Adipocyte (in vitro differentiated cells): ENCODE results near the gene DENND10.
"Not testable (repeated sequence)": the region's sequence is repeated elsewhere in the genome, so short reads cannot be mapped to it uniquely, and the experiment has no call there.

Experiments
- DNase-seq: peaks from one replicate; pipeline ENCODE4 v3.0.0-alpha.2; 2015; ENCODE audit warnings: low read depth
- H3K27me3 ChIP-seq: replicated peaks from 2 replicates; pipeline ENCODE4 v1.7.0; 2013; ENCODE audit warnings: mild to moderate bottlenecking, low read length, moderate library complexity; ENCODE audit not compliant: control insufficient read depth, insufficient read depth
- H3K36me3 ChIP-seq: 2 replicates; pipeline ENCODE4 v1.7.0; 2013; ENCODE audit warnings: low read length, mild to moderate bottlenecking, moderate library complexity; ENCODE audit not compliant: control insufficient read depth, insufficient read depth, severe bottlenecking
- H3K4me1 ChIP-seq: 2 replicates; pipeline ENCODE4 v1.7.0; 2013; ENCODE audit warnings: mild to moderate bottlenecking, low read length, moderate library complexity; ENCODE audit not compliant: control insufficient read depth, insufficient read depth
- H3K4me3 ChIP-seq: 2 replicates; pipeline ENCODE4 v1.7.0; 2013; ENCODE audit warnings: mild to moderate bottlenecking, low read length, moderate library complexity
- H3K9ac ChIP-seq: 2 replicates; pipeline ENCODE4 v1.7.0; 2013; ENCODE audit warnings: mild to moderate bottlenecking, low read length, moderate library complexity
- H3K9me3 ChIP-seq: 2 replicates; pipeline ENCODE4 v1.7.0; 2013; ENCODE audit warnings: mild to moderate bottlenecking, low read length, moderate library complexity; ENCODE audit not compliant: control insufficient read depth

DENND10 gene

DNA sequence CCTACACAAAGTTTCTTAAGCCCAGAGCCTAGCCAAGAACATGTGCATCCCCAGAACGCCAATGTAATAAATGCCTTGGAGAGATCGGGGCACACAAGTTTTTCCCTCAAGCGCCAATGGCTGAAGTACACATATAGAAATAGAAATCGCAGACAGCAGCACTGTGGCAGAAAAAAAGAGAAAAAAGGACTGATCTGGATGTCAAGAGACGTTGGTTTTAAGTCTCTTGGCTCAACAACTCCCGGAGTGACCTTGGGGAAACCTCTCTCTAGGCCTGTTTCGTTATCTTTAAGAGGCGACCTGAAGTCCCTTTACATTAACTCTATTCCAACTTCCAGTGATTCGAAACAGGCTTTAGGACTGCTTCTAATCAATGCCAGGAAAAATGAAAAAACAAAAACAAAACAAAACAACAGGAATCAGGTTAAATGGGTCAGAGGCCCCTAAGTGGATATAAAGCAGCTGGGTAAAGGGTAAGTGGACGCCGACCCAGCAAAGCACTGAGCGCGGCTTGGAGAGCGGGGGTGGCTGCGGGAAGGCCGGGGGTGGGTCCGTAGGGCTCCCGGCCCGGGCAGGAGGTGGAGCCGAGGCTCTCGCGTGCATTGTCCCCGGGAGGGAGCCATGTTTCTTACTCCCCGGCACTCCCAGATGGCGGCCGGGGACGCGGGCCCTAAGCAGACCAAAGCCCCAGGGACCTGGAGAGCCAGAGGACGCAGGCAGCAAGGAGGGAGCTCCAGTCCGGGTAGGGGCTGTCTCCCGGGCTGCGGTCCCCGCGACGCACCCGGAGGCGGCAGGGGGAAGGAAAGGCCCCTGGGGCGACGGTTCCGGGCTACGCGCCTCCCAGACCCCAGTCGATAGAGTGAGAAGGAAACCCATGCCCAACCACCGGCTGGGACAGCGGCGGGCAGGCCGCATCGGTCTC, 24.1 kb upstream of the DENND10 start:
- DNase-seq, result peak; percentile 92
- Histone ChIP-seq H3K9me3 (no peaks in the 10 kb centered on the region), H3K9ac (peak overlapping the region; percentile 100), H3K4me3 (peak overlapping the region; percentile 85), H3K36me3 (no peaks in the 10 kb centered on the region), H3K4me1 (peaks cover 25% of the 10 kb centered on the region), H3K27me3 (no peaks in the 10 kb centered on the region)

DNA sequence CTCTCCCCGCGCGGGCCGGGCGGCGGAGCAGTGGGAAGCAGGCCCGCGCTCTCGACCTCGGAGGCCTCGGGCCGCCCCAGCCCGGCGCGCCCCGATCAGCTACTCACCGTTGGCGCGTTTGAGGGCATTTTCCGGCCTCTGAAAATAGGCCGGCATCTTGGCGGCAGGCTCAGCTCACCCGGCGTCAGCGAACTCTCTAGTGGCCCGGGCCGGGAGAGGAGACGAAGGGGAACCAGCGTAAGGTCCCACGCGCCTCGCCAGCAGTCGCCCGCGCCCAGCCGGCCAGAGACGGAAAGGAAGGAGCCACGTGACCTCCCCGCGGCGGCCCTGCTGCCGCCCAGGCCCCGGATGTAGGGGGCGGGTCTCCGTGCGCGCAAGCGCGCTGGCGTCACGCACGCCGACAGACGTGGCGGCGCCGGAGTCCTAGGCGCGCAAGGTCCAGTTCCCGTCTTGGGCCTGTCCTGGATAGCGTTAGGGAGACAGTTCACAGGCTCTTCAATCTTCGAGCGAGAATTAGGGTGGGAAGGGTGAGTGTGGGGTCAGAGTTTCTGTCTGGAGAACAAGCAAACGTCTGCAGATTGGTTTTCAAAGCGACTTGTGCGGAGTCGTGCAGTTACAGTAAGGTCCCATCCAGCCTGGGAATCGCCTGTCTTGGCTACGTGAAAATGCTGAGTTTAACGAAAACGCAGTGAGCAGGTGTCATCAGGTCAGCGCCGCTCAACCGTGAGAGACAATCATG, 23.2 kb upstream of the DENND10 start, which contains the start of gene EIF3A:
Gene EIF3A, minus strand, starts transcription at position 297 of the 739 bp plus-strand sequence. Its CDS starts 141 bp downstream, at position 156.
- Histone ChIP-seq H3K9ac (peak within 1 kb of the TSS; percentile 100), H3K4me1 (peaks cover 28% of the 10 kb centered on the region), H3K9me3 (no peaks in the 10 kb centered on the region), H3K4me3 (peak within 1 kb of the TSS; percentile 85), H3K36me3 (no peaks in the 10 kb centered on the region), H3K27me3 (no peaks in the 10 kb centered on the region)
- DNase-seq, result peak; percentile 97

DNA sequence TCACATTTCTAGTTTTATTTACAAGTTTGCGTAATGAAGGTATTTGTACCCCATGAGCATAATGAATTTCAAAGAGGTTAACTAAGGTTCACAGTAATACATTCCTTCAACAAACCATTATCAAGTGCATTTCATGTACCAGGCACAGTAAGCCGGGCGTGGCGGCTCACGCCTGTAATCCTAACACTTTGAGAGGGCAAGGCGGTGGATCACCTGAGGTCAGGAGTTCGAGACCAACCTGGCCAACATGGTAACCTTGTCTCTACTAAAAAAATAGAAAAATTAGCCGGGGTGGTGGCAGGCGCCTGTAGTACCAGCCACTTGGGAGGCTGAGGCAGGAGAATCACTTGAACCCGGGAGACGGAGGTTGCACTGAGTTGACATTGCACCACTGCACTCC, 19.0 kb upstream of the DENND10 start:
- peaks cover 4% of the 10 kb centered on the region for H3K4me1 ChIP-seq
- no peaks in the 10 kb centered on the region for H3K36me3 ChIP-seq
- no peak overlapping the region for H3K9ac ChIP-seq
- no peak for DNase-seq
- H3K4me3 ChIP-seq, result no peak overlapping the region
- H3K9me3 ChIP-seq, result no peaks in the 10 kb centered on the region
- H3K27me3 ChIP-seq, result no peaks in the 10 kb centered on the region

DNA sequence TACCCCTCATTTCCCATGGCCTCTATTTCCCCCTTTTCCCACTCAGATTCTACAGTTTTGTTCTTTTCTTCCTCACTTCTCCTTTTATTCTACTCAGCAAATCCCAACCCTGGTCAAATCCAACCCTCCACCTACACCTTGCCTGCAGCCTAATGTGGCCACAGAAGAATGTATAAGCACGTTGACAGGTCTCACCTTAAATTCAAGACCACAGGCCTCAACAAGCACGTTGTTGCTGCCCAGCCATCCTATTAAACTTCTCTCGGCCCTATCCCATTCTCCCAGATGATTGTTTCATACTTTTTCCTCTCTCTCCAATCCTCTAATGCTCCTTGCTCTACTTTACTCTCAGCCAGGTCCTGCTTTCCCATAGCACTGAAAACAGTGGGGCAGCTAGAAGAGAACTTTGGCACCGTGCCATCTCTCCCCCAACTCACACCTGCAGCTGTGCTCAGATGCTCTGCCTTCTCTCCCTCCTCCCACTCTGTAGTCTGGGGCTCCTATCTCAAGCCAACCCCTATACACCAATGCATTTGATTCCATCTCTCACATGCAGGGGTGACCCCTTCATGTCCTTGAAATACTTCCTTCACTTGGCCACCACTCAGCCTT, 16.5 kb upstream of the DENND10 start:
- no peak for DNase-seq

DNA sequence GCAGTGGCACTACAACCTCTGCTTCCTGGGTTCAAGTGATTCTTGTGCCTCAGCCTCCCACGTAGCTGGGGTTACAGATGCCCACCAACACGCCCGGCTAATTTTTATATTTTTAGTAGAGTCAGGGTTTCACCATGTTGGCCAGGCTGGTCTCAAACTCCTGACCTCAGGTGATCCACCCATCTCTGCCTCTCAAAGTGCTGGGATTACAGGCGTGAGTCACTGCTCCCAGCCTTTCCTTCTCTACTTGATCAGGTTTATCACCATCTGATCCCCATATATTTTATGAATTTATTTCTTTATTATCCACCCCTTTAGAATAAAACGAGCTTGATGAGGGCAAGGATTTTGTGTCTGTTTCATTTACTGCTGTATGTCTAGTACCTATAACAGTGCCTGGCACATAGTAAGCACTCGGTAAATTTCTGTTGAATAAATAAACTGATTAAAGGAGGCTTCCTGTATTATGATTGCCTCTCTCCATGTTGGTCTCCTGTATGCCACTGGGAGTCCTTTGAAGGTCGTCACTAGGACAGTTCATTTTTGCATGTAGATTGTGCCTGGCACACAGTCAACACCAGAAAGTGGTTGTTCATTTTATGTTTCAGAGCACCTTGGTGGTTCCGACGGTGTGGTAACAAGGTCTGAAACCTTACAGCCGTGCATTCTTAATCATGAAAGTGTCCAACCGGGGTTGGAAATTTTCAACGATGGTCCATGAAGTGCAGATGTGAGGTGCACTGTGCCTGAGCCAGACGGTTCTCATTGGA, 13.7 kb upstream of the DENND10 start:
- Histone ChIP-seq H3K9ac (no peak overlapping the region), H3K4me1 (peaks cover 10% of the 10 kb centered on the region), H3K4me3 (no peak overlapping the region), H3K27me3 (no peaks in the 10 kb centered on the region), H3K36me3 (no peaks in the 10 kb centered on the region), H3K9me3 (no peaks in the 10 kb centered on the region)
- DNase-seq, result no peak

More for the DNA sequence above, 16.5 kb upstream of the DENND10 start:
- Histone ChIP-seq H3K9me3 (no peaks in the 10 kb centered on the region), H3K27me3 (no peaks in the 10 kb centered on the region), H3K4me3 (no peak overlapping the region), H3K36me3 (no peaks in the 10 kb centered on the region), H3K4me1 (peaks cover 11% of the 10 kb centered on the region), H3K9ac (no peak overlapping the region)

DNA sequence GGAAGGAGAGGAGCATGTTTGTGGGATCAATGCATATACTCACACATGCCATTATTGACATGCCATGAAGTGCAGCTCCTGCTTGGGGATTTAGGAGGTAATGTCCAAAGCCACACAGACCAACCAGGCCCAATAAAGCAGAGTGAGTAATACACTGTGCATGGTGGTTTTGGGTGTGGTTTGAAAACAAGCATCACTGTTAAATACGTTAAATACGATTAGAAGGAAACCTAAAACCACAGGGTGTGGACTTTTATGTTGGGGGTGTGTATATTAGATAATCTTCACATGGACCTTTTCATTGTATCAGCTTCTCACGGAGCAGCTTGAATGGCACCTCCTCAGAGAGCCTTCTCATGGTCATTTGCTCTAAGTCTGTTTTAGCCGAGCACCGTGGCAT, 12.9 kb upstream of the DENND10 start:
- no peaks in the 10 kb centered on the region for H3K36me3 ChIP-seq
- peaks cover 7% of the 10 kb centered on the region for H3K4me1 ChIP-seq
- no peak overlapping the region for H3K9ac ChIP-seq
- H3K27me3 ChIP-seq, result no peaks in the 10 kb centered on the region
- H3K9me3 ChIP-seq, result no peaks in the 10 kb centered on the region
- no peak overlapping the region for H3K4me3 ChIP-seq
- peak; percentile 73 for DNase-seq

DNA sequence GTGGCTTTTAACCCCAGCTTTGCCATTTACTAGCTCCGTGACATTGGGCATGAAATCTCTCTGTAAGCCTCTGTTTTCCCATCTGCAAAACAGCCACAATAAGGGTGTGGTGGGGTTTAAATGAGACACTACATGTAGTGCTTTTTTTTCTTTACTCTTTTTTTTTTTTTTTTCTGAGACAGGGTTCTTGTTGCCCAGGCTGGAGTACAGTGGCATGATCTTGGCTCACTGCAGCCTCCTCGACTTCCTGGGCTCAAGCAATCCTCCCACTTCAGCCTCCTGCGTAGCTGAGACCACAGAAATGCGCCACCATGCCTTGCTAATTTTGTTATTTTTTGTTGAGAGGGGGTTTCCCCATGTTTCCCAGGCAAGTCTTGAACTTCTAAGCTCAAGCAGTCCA, 8.3 kb upstream of the DENND10 start:
- H3K36me3 ChIP-seq, result no peaks in the 10 kb centered on the region
- DNase-seq, result no peak
- no peaks in the 10 kb centered on the region for H3K27me3 ChIP-seq
- no peak overlapping the region for H3K4me3 ChIP-seq
- H3K4me1 ChIP-seq, result peaks cover 10% of the 10 kb centered on the region
- H3K9ac ChIP-seq, result no peak overlapping the region
- no peaks in the 10 kb centered on the region for H3K9me3 ChIP-seq

DNA sequence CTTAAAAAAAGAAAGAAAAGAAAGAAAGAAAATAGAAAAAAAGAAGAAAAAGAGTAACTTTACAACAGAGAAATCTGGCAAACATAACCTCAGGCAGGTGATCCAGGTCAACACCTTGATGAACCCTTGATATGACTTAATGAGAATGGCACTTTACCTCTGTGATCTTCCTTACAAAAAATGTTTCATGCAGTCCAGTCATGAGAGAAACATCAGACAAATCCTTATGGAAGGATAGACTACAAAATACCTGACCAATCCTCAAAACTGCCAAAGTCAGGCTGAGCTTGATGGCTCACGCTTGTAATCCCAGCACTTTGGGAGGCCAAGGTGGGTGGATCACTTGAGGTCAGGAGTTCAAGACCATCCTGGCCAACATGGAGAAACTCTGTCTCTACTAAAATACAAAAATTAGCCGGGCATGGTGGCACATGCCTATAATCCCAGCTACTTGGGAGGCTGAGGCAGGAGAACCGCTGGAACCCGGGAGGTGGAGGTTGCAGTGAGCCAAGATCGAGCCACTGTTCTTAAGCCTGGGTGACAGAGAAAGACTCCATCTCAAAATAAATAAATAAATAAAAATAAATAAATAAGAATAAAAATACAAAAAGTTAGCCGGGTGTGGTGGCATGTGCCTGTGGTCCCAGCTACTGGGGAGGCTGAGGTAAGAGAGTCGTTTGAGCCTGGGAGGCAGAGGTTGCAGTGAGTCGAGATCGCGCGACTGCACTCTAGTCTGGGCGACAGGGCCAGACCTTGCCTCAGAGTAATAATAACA, 7.1 kb upstream of the DENND10 start:
- not testable (repeated sequence) for DNase-seq, H3K9me3 ChIP-seq, H3K4me3 ChIP-seq, H3K9ac ChIP-seq, H3K4me1 ChIP-seq, H3K36me3 ChIP-seq, H3K27me3 ChIP-seq

DNA sequence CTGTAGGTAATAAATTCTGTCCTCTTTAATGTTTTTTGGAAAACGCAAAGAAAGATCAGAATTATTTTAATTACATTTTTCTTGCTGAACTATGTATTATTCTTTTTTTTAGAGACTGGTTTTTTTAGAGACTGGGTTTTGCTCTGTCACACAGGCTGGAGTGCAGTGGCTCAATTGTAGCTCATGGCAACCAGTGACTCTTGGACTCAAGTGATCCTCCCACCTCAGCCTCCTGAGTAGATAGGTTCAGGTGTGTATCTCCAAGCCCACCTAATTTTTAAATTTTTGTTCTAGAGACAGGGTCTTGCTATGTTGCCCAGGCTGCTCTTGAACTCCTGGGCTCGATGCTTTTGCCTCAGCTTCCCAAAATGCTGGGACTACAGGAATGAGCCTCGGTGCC, 5.3 kb upstream of the DENND10 start:
- Histone ChIP-seq H3K27me3 (no peaks in the 10 kb centered on the region), H3K9me3 (no peaks in the 10 kb centered on the region), H3K36me3 (no peaks in the 10 kb centered on the region), H3K4me3 (no peak overlapping the region), H3K4me1 (peaks cover 8% of the 10 kb centered on the region), H3K9ac (no peak overlapping the region)
- DNase-seq, result no peak

DNA sequence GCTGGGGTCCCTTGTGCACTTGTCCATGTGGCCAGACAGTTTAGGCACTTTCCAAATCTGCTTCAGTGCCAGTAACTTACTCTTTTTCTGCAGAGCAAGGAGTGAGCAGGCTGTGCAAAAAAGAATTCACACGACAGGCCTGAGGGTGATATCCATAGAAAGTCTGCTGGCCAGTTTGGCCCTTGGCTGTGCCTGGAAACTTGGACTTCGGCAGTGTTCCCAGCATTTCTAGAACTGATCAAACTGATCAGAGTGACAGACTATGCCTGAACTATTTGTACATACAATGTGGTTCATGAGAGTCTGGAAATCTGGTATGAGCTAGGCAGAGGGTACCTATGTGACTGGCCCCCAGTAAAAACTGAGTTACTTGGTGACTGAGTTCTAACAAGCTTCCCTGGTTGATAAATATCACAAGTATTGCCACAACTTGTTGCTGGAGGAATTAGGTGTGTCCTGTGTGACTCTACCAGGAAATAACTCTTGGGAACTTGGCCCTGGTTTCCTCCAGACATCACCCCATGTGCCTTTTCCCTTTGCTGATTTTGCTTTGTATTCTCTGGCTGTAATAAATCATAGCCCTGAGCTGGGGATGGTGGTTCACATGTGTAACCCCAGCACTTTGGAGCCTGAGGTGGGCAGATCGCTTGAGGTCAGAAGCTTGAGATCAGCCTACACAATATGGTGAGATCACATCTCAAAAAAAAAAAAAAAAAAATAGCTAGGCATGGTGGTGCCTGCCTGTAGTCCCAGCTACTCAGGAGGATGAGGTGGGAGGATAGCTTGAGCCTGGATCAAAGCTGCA, 3.3 kb upstream of the DENND10 start:
- no peak overlapping the region for H3K4me3 ChIP-seq
- DNase-seq, result no peak
- H3K36me3 ChIP-seq, result no peaks in the 10 kb centered on the region
- H3K4me1 ChIP-seq, result peaks cover 19% of the 10 kb centered on the region
- no peak overlapping the region for H3K9ac ChIP-seq
- H3K27me3 ChIP-seq, result no peaks in the 10 kb centered on the region
- H3K9me3 ChIP-seq, result no peaks in the 10 kb centered on the region
